Fibroblast of villous mesenchyme (primary cell): ENCODE data around the gene CST8. TPM values are rescaled to one million over a fixed set of nuclear protein-coding genes. Genes with fewer than 3 reads are reported as not detected.

Experiments
- DNase-seq: peaks from one replicate; pipeline ENCODE4 v3.0.0-alpha.2; 2010; ENCODE audit warnings: low read depth
- H3K4me3 ChIP-seq: 2 replicates; pipeline ENCODE4 v1.5.1; 2011; ENCODE audit warnings: low read depth, mild to moderate bottlenecking, low read length
- total RNA-seq: library from RNA; depleted of rRNA; stranded (reverse); fragments of >200 nt; gene quantifications from 2 replicates; pipeline ENCODE4 v1.2.3, GENCODE V29; 2012
- TF ChIP-seq, protein P1 (sequence below): IDR thresholded peaks from 2 replicates; pipeline ENCODE4 v1.5.1; 2012; ENCODE audit warnings: low read depth, mild to moderate bottlenecking, low read length; ENCODE audit not compliant: insufficient read depth

Gene CST8
- total RNA-seq, 1 donor, result not detected

DNA sequence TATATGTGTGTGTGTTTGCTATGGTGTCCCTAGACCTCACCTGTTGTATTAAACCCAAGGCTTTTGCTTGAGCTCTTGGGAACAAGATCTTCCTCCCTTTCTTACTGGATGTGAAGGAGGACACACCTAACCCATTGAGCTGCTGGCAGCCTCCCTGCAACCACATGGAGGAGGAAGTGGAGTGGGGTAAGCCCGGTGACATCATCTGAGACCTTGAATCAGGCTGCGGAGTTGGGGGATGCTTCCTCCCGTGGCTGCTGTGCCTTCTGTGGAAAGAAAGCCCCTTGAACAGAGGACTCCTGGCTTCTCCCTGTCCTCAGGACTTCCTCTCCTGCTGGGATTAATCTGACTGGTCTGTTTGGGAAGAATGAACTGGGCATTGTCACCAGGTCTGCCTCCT lies 41.5 kb upstream of the CST8 start:
- TF ChIP-seq, protein P1, sequence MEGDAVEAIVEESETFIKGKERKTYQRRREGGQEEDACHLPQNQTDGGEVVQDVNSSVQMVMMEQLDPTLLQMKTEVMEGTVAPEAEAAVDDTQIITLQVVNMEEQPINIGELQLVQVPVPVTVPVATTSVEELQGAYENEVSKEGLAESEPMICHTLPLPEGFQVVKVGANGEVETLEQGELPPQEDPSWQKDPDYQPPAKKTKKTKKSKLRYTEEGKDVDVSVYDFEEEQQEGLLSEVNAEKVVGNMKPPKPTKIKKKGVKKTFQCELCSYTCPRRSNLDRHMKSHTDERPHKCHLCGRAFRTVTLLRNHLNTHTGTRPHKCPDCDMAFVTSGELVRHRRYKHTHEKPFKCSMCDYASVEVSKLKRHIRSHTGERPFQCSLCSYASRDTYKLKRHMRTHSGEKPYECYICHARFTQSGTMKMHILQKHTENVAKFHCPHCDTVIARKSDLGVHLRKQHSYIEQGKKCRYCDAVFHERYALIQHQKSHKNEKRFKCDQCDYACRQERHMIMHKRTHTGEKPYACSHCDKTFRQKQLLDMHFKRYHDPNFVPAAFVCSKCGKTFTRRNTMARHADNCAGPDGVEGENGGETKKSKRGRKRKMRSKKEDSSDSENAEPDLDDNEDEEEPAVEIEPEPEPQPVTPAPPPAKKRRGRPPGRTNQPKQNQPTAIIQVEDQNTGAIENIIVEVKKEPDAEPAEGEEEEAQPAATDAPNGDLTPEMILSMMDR, result no peak
- no peak overlapping the region for H3K4me3 ChIP-seq
- DNase-seq, result no peak

DNA sequence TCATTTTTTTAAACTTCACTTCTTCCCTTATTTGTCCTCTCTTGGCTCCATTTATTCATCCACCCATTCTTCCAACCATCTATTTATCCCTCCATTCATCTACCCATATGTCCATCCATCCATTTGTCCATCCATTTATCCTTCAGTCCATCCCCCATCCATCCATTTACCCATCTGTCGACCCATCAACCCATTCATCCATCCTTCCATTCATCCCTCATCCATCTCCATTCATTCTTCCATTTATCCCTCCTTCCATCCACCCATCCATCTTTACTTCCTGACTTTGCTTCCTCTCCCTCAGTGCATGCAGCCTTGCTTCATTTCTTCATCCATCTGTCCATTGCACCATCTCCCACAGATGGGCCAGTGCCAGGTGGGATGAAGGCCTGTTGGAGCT lies 40.0 kb upstream of the CST8 start:
- H3K4me3 ChIP-seq, result no peak overlapping the region
- DNase-seq, result no peak
- TF ChIP-seq, protein P1, result no peak

DNA sequence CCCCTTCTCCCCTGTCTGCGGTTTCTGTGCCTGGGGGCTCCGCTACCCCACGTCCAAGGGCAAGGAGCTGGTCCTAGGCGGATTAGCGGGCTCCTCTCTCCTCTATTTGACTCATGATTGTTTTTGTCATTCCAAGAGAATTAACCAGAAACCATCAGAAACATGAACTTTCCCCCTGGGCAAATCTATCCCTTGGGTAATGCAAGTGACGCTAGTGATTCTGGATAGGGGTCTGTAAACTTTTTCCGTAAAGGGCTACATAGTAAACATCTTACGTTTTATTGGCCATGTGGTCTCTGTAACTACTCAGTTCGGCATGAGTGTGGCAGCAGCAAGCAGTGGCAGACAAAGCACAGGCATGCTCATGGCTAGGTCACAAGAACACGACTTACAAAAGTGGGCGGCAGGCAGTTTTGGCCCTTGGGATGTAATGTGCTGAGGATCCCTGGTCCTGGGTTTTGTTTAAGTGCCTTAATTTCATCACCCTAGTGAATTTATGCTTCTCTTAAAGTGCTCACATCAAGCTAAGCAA lies 38.9 kb upstream of the CST8 start:
- TF ChIP-seq, protein P1, result no peak
- DNase-seq, result peak; percentile 72
- no peak overlapping the region for H3K4me3 ChIP-seq

DNA sequence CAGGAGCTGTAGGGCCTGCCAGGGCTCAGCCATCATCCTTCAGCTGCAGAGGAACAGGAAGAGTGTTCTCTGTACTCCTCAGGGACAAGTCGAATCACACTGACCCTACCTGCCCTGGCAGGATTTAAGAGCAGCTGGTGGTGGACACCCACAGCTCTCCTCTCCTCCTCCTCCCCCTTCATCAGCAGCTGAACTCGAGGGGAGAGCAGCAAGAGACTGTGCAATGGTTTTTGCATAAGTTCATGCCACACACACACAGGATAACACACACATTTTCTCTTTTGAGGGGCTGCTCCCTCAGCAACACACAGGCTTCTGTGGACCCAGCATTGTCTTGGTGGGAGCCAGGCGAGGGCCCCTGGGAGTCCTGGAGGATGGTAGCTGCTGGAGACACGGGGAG lies 38.1 kb upstream of the CST8 start, which contains the start of gene CST11:
Gene CST11, minus strand, starts transcription at position 101 of the 400 bp plus-strand sequence. Its CDS starts 65 bp downstream, at position 36.
- H3K4me3 ChIP-seq, result no peak within 1 kb of the TSS
- TF ChIP-seq, protein P1, result no peak
- no peak for DNase-seq

DNA sequence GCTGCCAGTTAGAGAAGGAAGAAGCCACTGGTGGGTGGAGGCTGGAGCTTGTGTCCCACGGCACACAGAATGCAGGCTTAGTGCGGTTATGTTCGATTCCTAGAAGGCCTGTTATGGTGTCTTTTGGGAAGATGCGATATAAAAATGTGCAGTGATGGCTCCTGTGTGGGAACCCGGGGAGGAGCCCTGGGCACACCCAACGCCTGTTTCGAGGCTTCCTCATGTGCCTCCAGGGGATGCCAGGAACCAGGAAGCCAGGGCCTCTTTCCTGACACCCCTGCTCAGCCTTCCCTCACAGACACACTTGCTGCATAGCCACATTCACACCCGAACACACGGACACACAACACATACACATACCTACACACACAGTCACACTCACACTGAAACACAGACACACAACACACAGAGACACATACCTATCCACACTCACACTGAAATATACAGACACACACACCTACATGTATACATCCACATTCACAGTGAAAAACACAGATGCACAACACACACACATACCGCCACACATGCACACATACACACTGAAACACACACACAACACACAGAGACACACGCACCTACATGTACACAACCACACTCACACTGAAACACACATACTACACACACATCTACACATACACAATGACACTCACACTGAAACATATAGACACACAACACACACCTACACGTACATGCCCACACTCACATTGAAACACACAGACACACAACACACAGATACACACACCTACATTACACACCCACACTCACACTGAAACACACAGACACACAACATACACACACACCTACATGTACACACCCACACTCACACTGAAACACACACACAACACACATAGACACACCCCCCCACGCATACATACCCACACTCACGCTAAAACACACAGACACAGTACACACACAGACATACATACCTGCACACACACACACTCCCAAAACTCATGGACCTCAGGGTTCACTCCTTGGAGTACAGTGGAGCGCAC lies 37.1 kb upstream of the CST8 start:
- no peak overlapping the region for H3K4me3 ChIP-seq
- DNase-seq, result no peak
- TF ChIP-seq, protein P1, result no peak

DNA sequence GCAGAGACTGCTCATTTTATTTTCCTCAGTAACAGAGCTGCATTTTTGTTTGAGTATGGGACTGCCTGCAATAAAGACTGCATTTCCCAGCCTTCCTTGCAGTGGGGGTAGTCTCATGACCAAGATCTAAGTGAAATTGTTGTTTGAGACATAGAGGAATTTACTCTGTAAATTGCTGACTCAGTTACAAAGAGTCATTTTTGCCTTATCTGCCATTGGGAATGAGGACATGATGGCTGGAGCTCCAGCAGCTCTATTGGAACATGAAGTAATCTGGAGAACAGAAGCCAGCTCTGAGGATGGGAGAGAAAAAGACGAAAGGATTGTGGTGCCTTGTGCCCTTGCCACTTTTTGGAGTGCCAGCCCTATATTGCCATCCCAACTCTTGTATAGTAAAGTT lies 36.1 kb upstream of the CST8 start:
- no peak for DNase-seq
- TF ChIP-seq, protein P1, result no peak
- no peak overlapping the region for H3K4me3 ChIP-seq
